Upper lobe of right lung (tissue), 1 donor: ENCODE data around the gene ZNF688. TPM values are rescaled to one million over a fixed set of nuclear protein-coding genes. Genes with fewer than 3 reads are reported as not detected.
A peak's percentile ranks its signal among the peaks of the same experiment; 100 is the strongest.
"Not testable (repeated sequence)": the region's sequence is repeated elsewhere in the genome, so short reads cannot be mapped to it uniquely, and the experiment has no call there.

Experiments used
- ATAC-seq: fragments of 200-7000 bp; cut with Tn5 transposase; one replicate; pipeline ENCODE4 v1.9.1; 2020; ENCODE audit warnings: mild to moderate bottlenecking, moderate library complexity
- DNase-seq: peaks from one replicate; pipeline ENCODE4 v3.0.0-alpha.2; 2020
- H3K27ac ChIP-seq: fragments of 200-600 bp; one replicate; pipeline ENCODE4 v1.8.0; 2022
- H3K27me3 ChIP-seq: fragments of 200-600 bp; one replicate; pipeline ENCODE4 v1.8.0; 2022; ENCODE audit warnings: mild to moderate bottlenecking
- H3K36me3 ChIP-seq: fragments of 200-600 bp; one replicate; pipeline ENCODE4 v1.8.0; 2022
- H3K4me1 ChIP-seq: fragments of 200-600 bp; one replicate; pipeline ENCODE4 v1.8.0; 2022
- H3K4me3 ChIP-seq: fragments of 200-600 bp; one replicate; pipeline ENCODE4 v1.8.0; 2022; ENCODE audit warnings: mild to moderate bottlenecking
- H3K9me3 ChIP-seq: fragments of 200-600 bp; one replicate; pipeline ENCODE4 v1.8.0; 2022
- CTCF ChIP-seq: fragments of 200-600 bp; IDR thresholded peaks from one replicate; pipeline ENCODE4 v1.8.0; 2022; ENCODE audit warnings: antibody characterized with exemption
- intact Hi-C: fragments of 100-400 bp; cut with DNase I; formaldehyde crosslinking; loops from one replicate; pipeline ENCODE4 v1.11.0; 2022
- total RNA-seq: library from RNA; stranded (reverse); fragmentation: NEBNext Ultra II Directional; extraction: Animal tissue kit (Norgen Biotek cat#: 25700); gene quantifications from one replicate; pipeline ENCODE4 v1.2.1, GENCODE V29; 2021
- donor health status: DM: no; HTN: yes; CAD: no; lungs with severe emphysema.

The ZNF688 gene
- total RNA-seq, 1 donor from 2014 or later, result 13.1 TPM

GRCh38 chr16:30551781-30552180 is 19.7 kb downstream of the ZNF688 start:
- peak; percentile 84 for ATAC-seq
- H3K4me1 ChIP-seq, result peaks cover 2% of the 10 kb centered on the region

GRCh38 chr16:30548416-30549253 is 22.9 kb downstream of the ZNF688 start:
- H3K27me3 ChIP-seq, result no peaks in the 10 kb centered on the region
- DNase-seq (no peak), ATAC-seq (no peak)
- no peak for TF ChIP-seq CTCF
- H3K27ac ChIP-seq, result no peak overlapping the region
- H3K4me3 ChIP-seq, result no peak overlapping the region
- intact Hi-C loops, result no loop called here
- H3K36me3 ChIP-seq, result no peaks in the 10 kb centered on the region
- no peaks in the 10 kb centered on the region for H3K4me1 ChIP-seq
- no peaks in the 10 kb centered on the region for H3K9me3 ChIP-seq

More at GRCh38 chr16:30551781-30552180, 19.7 kb downstream of the ZNF688 start:
- Histone ChIP-seq H3K36me3 (peaks cover 26% of the 10 kb centered on the region), H3K4me3 (no peak overlapping the region), H3K9me3 (no peaks in the 10 kb centered on the region), H3K27me3 (no peaks in the 10 kb centered on the region), H3K27ac (peak overlapping the region; percentile 61)
- intact Hi-C loops, result no loop called here
- no peak for TF ChIP-seq CTCF
- peak; percentile 82 for DNase-seq

- no peaks in the 10 kb centered on the region for H3K9me3 ChIP-seq
- no peak for DNase-seq
- H3K4me3 ChIP-seq, result no peak overlapping the region
- TF ChIP-seq CTCF, result no peak
- no peak overlapping the region for H3K27ac ChIP-seq
- no peaks in the 10 kb centered on the region for H3K36me3 ChIP-seq
- no peaks in the 10 kb centered on the region for H3K4me1 ChIP-seq
- peak; percentile 64 for ATAC-seq
- intact Hi-C loops, result no loop called here
- H3K27me3 ChIP-seq, result no peaks in the 10 kb centered on the region
These were observed 25.4 kb downstream of the ZNF688 start for GRCh38 chr16:30546115-30546514.

- no peak overlapping the region for H3K27ac ChIP-seq
- no peaks in the 10 kb centered on the region for H3K36me3 ChIP-seq
- H3K9me3 ChIP-seq, result no peaks in the 10 kb centered on the region
- H3K27me3 ChIP-seq, result no peaks in the 10 kb centered on the region
- ATAC-seq (no peak), DNase-seq (no peak)
- TF ChIP-seq CTCF, result no peak
- intact Hi-C loops, result no loop called here
- no peaks in the 10 kb centered on the region for H3K4me1 ChIP-seq
- no peak overlapping the region for H3K4me3 ChIP-seq
These were observed 28.4 kb downstream of the ZNF688 start for GRCh38 chr16:30543067-30543466.

- H3K9me3 ChIP-seq, result no peaks in the 10 kb centered on the region
- no peaks in the 10 kb centered on the region for H3K4me1 ChIP-seq
- H3K27ac ChIP-seq, result no peak overlapping the region
- intact Hi-C loops, result no loop called here
- H3K27me3 ChIP-seq, result no peaks in the 10 kb centered on the region
- DNase-seq, result no peak
- H3K36me3 ChIP-seq, result no peaks in the 10 kb centered on the region
- no peak for TF ChIP-seq CTCF
- H3K4me3 ChIP-seq, result no peak overlapping the region
- ATAC-seq, result no peak
These were observed 29.8 kb downstream of the ZNF688 start for GRCh38 chr16:30541502-30542329.

- H3K9me3 ChIP-seq, ATAC-seq, H3K27ac ChIP-seq, H3K4me3 ChIP-seq, H3K36me3 ChIP-seq, H3K4me1 ChIP-seq, DNase-seq, H3K27me3 ChIP-seq, intact Hi-C loops: not testable (repeated sequence)
These were observed 30.5 kb downstream of the ZNF688 start for GRCh38 chr16:30540916-30541464.

GRCh38 chr16:30539986-30540526 is 31.5 kb downstream of the ZNF688 start:
- H3K4me1 ChIP-seq, H3K4me3 ChIP-seq, DNase-seq, intact Hi-C loops, H3K9me3 ChIP-seq, H3K27ac ChIP-seq, H3K36me3 ChIP-seq, ATAC-seq, H3K27me3 ChIP-seq: not testable (repeated sequence)
